NCI-H524 treated with DMSO at 0.1 percent for 48 hours (cell line): ENCODE measurements around the gene ADGRB3.
"Not testable (repeated sequence)": the region's sequence is repeated elsewhere in the genome, so short reads cannot be mapped to it uniquely, and the experiment has no call there.

Experiments
- DNase-seq: peaks from one replicate; lab custom pipeline; 2025; lab: John Stamatoyannopoulos, UW

ADGRB3 gene

DNA sequence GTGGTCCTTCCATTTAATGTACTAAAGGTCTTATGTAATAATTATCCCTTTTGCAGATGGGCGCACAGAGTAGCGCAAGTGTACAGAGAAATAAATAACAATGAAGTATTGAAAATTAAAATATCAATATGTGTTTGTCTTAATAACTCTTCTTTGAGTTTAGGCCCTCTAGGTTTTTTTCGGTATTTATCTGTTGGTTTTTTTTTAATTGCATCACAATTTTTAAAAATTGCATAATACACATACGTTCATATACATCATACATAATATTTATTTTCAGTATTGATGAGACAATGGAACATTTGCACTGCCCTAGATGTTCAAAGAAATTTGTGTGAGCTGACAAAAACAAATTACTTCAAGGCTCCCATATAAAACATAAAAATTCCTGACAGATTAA, 15.1 kb downstream of the ADGRB3 start:
- no peak for DNase-seq

- no peak for DNase-seq
Measured at GRCh38 chr6:68651011-68651985, 16.2 kb downstream of the ADGRB3 start.

DNA sequence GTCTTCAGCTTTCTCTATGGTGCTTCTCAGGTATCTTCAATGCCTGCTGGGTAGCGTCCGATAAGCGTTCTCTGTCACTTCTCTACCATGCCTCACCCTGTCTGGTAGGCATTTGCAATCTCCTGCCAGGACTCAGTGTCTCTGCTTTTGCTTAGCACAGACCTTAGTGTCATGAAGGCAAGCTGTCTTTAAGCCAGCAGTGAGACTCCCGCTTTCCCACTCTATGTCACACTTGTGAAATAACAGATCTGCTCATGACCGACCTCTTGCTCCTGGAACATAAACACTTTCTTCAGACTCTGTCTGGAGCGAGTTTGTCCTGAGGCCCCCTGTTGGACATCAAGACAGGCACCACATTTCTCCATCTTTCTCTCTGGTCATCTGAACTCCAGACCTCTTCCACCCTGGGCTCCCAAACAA, 17.0 kb downstream of the ADGRB3 start:
- no peak for DNase-seq

- DNase-seq, result no peak
Measured at GRCh38 chr6:68653074-68653705, 18.1 kb downstream of the ADGRB3 start.

DNA sequence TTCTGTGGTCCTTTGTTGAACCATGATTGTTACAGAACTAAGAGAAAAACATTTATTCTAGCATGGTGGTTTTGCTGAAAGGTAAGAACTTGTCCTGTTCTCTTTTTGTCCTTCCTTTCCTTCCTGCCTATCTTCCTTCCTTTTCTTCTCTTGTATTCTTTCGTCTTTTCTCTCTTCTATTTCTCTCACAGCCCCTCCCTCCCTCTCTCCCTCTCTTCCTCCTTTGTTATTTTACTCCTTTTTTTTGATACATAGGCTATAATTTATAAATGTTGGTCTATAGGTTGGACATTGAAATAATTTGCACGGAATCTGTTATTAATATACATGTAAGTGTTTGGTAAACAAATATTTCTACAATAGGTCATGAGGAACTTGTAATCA, 18.6 kb downstream of the ADGRB3 start:
- no peak for DNase-seq

GRCh38 chr6:68654134-68654533, 19.1 kb downstream of the ADGRB3 start:
- no peak for DNase-seq

GRCh38 chr6:68655028-68655427, 19.9 kb downstream of the ADGRB3 start:
- DNase-seq, result no peak

DNA sequence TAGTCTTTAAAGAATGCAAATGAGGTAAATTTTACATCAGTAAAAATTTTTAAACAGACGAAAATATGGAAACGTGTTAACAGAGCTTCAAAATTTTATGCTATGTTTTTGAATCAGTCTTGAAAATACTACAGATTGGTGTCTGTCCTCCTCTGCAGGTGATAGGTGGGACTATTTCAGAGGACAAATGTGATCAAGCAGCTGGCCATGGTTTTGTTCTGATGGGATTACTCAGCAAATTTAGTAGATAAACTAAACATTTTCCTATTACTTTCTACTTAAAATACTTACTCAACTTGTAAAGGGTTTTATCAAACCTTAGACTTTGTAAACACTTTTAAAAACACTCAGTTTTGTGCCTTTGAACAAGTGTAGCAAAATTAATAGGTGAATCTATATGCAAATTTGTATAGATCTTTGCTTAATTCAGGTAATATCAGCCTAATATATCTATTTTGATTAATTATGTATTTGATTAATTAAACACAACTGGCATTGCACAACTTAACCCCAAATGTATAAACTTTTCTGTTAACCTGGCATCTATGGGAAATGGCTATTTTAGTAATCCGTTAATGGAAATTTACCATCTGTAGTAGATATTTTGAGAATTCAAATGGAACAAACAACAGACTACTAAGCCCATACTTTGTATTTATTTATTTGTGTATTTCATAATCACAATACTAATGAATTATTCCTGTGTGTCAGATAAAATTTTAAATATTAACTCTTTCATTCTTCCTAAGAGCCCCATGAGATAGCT, 22.5 kb downstream of the ADGRB3 start:
- no peak for DNase-seq

- no peak for DNase-seq
Measured at GRCh38 chr6:68658338-68658737, 23.3 kb downstream of the ADGRB3 start.

- no peak for DNase-seq
Measured at GRCh38 chr6:68673255-68673654, 38.2 kb downstream of the ADGRB3 start.

DNA sequence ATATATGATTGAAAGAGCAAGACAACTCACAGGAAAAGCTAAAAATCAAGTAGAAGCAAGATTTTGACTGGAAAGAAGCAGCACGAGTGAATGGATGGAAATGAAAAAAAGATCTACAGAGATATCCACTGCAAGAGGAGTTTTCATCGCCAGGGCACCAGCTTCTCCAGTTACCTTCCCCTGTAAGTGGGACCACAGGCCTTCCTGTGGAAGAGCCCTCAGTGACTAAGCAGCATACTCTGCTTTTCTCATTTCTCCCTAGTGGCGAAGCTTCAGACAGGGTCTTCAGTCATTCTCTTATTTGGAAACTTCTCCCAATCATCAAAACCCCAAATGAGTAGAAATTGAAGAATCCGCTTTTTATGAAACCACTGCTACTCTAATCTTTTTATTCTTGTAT, 40.5 kb downstream of the ADGRB3 start:
- DNase-seq, result no peak

- DNase-seq, result not testable (repeated sequence)
Measured at GRCh38 chr6:68676094-68676493, 41.0 kb downstream of the ADGRB3 start.

GRCh38 chr6:68677058-68677457, 42.0 kb downstream of the ADGRB3 start:
- no peak for DNase-seq

DNA sequence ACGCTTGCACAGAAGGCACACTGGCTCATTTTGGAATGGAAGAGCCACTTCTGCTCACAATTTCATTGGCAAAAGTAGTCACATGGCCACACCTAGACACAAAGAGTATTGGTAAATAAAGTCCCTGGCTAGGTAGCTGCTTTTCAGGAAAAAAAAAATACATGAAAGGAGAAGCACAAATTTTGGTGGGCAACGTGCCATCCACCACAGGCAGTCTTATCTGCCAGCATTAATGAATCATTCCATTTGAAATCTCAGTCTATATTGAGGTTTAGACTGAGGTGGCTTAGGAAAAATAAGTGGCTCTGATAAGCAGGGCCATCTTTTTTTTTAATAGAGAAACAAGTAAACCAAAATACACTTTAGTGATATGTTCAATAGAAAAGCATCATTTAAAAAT, 44.3 kb downstream of the ADGRB3 start:
- DNase-seq, result no peak

- DNase-seq, result no peak
Measured at GRCh38 chr6:68680264-68680663, 45.2 kb downstream of the ADGRB3 start.

GRCh38 chr6:68689910-68690309, 54.8 kb downstream of the ADGRB3 start:
- DNase-seq, result no peak

DNA sequence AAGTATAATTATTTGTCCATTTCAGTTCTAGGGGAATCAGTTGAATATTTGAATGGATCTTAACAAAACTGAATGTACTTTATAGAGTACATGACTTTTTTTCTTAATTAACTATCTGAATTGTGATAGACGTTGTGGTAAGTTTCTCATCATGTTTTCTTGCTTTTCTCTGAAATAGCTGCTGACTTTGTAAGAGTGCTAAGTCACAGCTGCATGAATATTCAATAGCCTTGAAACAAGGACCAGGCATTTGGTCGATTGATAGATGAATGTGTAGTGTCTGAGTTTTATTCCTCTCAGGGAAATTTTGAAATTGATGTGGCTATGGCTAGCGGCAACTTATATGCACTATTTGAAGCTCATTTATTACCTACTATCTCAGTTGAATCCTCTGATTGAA, 56.0 kb downstream of the ADGRB3 start:
- DNase-seq, result no peak

- DNase-seq, result no peak
Measured at GRCh38 chr6:68693271-68693670, 58.2 kb downstream of the ADGRB3 start.

GRCh38 chr6:68695403-68695802, 60.3 kb downstream of the ADGRB3 start:
- no peak for DNase-seq

DNA sequence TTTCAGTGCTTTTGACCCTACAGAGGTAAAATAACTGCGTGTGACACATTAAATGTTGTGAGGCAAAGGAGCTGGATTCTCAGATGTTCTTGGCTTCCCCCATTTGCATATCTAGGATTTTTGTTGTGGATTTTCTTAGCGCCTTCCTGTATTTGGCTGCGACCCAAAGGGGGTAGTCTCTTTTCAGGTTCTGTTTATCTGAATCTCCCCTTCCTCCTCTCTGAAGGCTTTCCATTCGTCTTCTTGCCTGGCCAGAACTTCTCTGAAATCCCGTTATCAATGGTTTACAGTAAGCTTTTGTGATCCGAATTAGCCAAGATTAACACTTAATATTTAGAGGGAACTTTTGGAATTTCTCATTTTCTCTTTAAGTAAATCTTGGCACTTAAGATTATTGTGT, 60.8 kb downstream of the ADGRB3 start:
- no peak for DNase-seq

DNA sequence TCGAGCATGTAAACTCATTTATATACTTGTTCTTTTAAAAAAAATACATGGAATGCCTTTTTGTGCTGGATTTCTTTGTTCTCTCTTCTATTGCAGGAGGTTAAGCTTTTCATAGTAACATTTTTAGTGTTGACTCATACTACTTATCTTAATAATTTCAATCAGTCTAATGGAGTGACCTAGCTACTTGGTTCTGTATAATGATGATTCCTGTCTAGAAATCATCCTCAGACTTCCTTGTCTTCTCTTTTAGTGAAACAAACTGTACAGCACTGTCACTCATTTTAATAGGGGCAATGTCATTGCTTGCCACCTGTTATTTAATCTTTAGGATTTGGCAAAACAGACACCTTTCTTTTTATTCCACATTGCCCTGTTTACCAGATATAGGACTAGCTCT, 62.3 kb downstream of the ADGRB3 start:
- no peak for DNase-seq

DNA sequence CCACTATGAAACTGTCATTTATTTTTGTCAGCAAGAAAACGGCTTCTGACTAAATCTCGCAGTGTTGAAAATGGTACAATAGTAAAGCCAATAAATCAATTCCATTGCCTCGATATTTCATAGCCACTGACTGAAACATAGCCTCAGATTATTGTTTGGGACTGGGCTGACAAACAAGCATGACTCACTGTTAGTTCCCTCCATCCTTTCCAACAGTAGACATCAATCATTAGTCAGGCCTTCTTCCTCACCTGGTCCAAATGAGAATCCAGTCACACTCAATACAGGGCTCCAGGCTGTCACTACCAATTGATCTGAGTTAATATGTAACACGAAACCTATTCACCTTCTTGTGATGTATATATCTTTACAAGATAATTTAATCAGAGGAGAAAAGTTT, 66.1 kb downstream of the ADGRB3 start:
- no peak for DNase-seq

GRCh38 chr6:68704485-68704884, 69.4 kb downstream of the ADGRB3 start:
- no peak for DNase-seq
